Colonic mucosa (tissue), 4 donors: ENCODE data around the gene NTNG1. TPM values are rescaled to one million over a fixed set of nuclear protein-coding genes. Genes with fewer than 3 reads are reported as not detected.
A peak's percentile ranks its signal among the peaks of the same experiment; 100 is the strongest.

ENCODE experiments used
- DNase-seq: peaks from one replicate; pipeline ENCODE4 v3.0.0-alpha.2; 2020
- H3K27ac ChIP-seq: fragments of 200-600 bp; one replicate; pipeline ENCODE4 v1.8.0; 2021
- H3K27me3 ChIP-seq: fragments of 200-600 bp; one replicate; pipeline ENCODE4 v1.8.0; 2021
- H3K36me3 ChIP-seq: fragments of 200-600 bp; one replicate; pipeline ENCODE4 v1.8.0; 2021
- H3K4me1 ChIP-seq: fragments of 200-600 bp; one replicate; pipeline ENCODE4 v1.8.0; 2021; ENCODE audit warnings: mild to moderate bottlenecking
- H3K4me3 ChIP-seq: fragments of 200-600 bp; one replicate; pipeline ENCODE4 v1.8.0; 2021
- H3K9ac ChIP-seq, 2 donors: one replicate each; pipeline ENCODE4 v1.7.0; 2013; ENCODE audit warnings: control low read depth in 2 of 2, low read depth in 2 of 2, low read length in 2 of 2
- H3K9me3 ChIP-seq: fragments of 200-600 bp; one replicate; pipeline ENCODE4 v1.8.0; 2021
- intact Hi-C: fragments of 100-400 bp; cut with DNase I; formaldehyde crosslinking; loops from one replicate; pipeline ENCODE4 v1.14.1; 2022
- total RNA-seq, 2 donors: library from RNA; stranded (reverse); fragmentation: NEBNext Ultra II Directional in 1 of 2; extraction: Animal tissue kit (Norgen Biotek cat#: 25700) in 1 of 2; gene quantifications; one replicate each; pipeline ENCODE4 v1.2.1, GENCODE V29; 2021
- TF ChIP-seq, protein P1 (sequence below): fragments of 200-600 bp; IDR thresholded peaks from one replicate; pipeline ENCODE4 v1.8.0; 2022; ENCODE audit warnings: antibody characterized with exemption, mild to moderate bottlenecking
- donor health status: healthy.
- donor health status: DM: no; HTN: no; CAD: no.
- donor health status: DM: no; HTN: no; CAD: no.

NTNG1 gene
- total RNA-seq, 2 donors from 2014 or later: 0.30 to 0.88 TPM

DNA sequence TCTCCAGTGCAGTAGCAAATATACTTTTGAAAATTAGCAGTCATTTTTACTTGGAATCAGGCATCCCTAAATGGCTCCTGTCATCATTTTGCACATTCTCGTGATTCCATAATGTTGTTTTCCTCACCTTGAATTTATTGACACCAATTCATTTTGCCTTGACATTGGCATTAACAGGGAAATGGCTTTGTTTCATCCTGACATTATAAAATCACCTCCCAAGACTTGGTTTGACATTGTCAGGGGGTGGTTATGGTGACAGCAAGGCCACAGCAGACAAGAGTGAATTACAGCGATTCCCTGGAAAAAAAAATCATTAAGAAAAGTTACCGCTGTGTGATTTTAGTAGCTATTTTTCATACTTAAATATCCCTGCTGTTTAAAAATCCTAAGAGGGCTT lies 327.0 kb downstream of the NTNG1 start:
- intact Hi-C loops: no loop called here
- TF ChIP-seq, protein P1, sequence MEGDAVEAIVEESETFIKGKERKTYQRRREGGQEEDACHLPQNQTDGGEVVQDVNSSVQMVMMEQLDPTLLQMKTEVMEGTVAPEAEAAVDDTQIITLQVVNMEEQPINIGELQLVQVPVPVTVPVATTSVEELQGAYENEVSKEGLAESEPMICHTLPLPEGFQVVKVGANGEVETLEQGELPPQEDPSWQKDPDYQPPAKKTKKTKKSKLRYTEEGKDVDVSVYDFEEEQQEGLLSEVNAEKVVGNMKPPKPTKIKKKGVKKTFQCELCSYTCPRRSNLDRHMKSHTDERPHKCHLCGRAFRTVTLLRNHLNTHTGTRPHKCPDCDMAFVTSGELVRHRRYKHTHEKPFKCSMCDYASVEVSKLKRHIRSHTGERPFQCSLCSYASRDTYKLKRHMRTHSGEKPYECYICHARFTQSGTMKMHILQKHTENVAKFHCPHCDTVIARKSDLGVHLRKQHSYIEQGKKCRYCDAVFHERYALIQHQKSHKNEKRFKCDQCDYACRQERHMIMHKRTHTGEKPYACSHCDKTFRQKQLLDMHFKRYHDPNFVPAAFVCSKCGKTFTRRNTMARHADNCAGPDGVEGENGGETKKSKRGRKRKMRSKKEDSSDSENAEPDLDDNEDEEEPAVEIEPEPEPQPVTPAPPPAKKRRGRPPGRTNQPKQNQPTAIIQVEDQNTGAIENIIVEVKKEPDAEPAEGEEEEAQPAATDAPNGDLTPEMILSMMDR: no peak
- no peaks in the 10 kb centered on the region for H3K9me3 ChIP-seq
- no peak for DNase-seq
- H3K4me3 ChIP-seq: no peak overlapping the region
- no peak overlapping the region for H3K9ac ChIP-seq
- H3K4me1 ChIP-seq: no peaks in the 10 kb centered on the region
- H3K36me3 ChIP-seq: no peaks in the 10 kb centered on the region
- no peak overlapping the region for H3K27ac ChIP-seq
- no peaks in the 10 kb centered on the region for H3K27me3 ChIP-seq

DNA sequence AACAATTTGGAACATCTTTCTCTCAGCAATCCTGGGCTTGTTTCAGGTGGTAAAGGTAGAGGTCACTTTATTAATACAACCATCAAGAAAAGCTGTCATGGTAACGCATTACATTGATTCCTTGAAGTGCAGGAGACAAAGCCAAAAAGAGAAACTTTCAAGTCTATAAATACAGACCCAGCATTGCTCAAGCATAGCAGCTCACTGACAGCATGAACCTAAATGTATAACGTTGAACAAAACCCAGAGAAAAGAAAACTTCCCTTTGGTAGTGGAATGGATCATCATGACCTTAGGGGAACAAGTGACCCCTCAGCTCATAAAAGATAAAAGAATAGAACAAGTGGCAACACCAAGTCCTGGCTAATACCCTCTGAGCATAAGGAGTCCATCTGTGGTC lies 332.2 kb downstream of the NTNG1 start:
- Histone ChIP-seq H3K27ac (no peak overlapping the region), H3K36me3 (no peaks in the 10 kb centered on the region), H3K4me3 (no peak overlapping the region), H3K9ac (no peak overlapping the region), H3K9me3 (no peaks in the 10 kb centered on the region), H3K27me3 (no peaks in the 10 kb centered on the region), H3K4me1 (no peaks in the 10 kb centered on the region)
- intact Hi-C loops: no loop called here
- TF ChIP-seq, protein P1: no peak
- DNase-seq: no peak

DNA sequence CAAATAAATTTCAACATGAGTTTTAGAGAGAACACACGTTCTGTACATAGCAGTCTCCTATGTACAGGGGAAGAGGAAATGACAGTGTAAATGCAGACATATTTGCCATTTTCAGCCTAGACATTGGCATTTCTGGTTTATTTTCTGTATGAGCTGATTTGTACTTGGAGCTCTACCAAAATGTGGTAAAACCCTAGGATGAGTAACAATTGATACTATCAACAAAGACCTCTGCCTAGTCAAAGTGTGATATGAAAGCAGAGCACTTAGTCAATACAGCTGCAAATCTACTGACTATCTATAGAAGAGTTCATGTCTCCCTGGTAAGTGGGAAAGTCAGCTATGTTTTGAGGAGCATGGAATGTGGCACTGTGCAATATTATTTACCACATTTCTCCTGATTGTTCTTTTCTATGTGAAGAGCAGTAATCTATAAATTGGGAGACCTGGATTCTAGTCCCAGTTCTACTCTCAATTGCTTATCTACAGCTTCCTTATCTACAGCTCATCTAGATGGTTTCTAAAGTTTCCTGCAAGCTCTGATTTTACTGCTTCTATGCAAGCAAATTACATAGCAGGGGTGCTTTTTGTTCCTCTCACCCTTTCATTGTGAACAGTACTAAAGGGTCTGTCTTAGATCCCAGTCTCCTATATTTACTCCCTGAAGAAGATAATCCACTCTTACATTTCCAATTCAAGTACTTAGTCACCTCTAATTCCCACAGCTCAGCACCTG lies 334.2 kb downstream of the NTNG1 start:
- H3K27me3 ChIP-seq: no peaks in the 10 kb centered on the region
- no peak overlapping the region for H3K9ac ChIP-seq
- H3K27ac ChIP-seq: no peak overlapping the region
- no peaks in the 10 kb centered on the region for H3K4me1 ChIP-seq
- intact Hi-C loops: no loop called here
- TF ChIP-seq, protein P1: no peak
- no peak overlapping the region for H3K4me3 ChIP-seq
- DNase-seq: no peak
- no peaks in the 10 kb centered on the region for H3K9me3 ChIP-seq
- H3K36me3 ChIP-seq: no peaks in the 10 kb centered on the region

DNA sequence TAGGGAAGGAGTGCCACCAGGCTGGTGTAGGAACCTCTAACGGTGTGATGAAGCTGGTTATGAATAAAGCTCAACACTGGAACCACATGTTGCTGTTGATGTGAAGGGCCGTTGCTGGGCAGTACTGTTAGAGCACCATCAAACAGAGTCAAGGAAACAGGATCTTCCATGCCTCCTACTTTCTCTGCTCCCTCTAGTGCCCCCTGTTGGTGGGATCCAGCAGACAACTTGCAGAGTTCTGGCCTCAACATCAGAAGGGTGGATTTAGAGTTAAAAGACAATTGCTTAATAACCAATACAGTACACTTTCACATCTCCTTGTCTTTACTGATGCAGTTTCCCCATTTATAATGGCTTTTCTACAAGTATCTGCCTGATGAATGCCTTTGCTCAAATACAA lies 336.4 kb downstream of the NTNG1 start:
- TF ChIP-seq, protein P1: no peak
- H3K4me3 ChIP-seq: no peak overlapping the region
- H3K27ac ChIP-seq: no peak overlapping the region
- no peaks in the 10 kb centered on the region for H3K9me3 ChIP-seq
- no peak overlapping the region for H3K9ac ChIP-seq
- H3K4me1 ChIP-seq: no peaks in the 10 kb centered on the region
- peak; percentile 28 for DNase-seq
- no peaks in the 10 kb centered on the region for H3K36me3 ChIP-seq
- H3K27me3 ChIP-seq: no peaks in the 10 kb centered on the region
- intact Hi-C loops: no loop called here

DNA sequence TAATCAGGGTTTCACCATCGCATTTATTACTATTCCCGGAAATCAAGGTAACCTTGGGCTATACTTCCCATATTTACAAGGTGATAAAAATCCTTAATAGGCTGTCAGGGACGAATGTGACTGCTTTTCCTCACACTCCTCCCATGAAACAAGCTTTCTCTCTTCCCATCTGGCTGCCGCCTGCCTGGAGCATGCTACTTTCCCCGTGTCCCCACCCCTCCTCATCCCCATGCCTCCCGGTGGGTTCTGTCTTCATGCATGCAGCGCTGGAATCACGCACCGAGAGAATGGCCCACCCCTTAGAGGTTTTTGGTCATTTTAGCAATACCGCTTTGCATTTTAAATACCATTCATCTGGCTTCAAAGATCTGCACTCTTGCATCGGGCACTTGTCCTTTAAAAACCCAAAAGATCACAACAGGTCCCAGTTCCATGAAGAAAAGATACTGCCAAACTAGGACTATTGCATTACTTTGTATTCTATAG lies 339.1 kb downstream of the NTNG1 start:
- TF ChIP-seq, protein P1: no peak
- Histone ChIP-seq H3K4me3 (no peak overlapping the region), H3K36me3 (no peaks in the 10 kb centered on the region), H3K27me3 (no peaks in the 10 kb centered on the region), H3K27ac (no peak overlapping the region), H3K9ac (no peak overlapping the region), H3K4me1 (no peaks in the 10 kb centered on the region), H3K9me3 (no peaks in the 10 kb centered on the region)
- DNase-seq: no peak
- intact Hi-C loops: no loop called here
